HUDEP-2 (cell line): ENCODE data around the gene GABRB3.

ENCODE experiments used
- DNase-seq, 76 experiments: peaks; one replicate each; lab custom pipeline; 2025; ENCODE audit not compliant: unreplicated experiment in 76 of 76; lab: John Stamatoyannopoulos, UW

The GABRB3 gene

DNA sequence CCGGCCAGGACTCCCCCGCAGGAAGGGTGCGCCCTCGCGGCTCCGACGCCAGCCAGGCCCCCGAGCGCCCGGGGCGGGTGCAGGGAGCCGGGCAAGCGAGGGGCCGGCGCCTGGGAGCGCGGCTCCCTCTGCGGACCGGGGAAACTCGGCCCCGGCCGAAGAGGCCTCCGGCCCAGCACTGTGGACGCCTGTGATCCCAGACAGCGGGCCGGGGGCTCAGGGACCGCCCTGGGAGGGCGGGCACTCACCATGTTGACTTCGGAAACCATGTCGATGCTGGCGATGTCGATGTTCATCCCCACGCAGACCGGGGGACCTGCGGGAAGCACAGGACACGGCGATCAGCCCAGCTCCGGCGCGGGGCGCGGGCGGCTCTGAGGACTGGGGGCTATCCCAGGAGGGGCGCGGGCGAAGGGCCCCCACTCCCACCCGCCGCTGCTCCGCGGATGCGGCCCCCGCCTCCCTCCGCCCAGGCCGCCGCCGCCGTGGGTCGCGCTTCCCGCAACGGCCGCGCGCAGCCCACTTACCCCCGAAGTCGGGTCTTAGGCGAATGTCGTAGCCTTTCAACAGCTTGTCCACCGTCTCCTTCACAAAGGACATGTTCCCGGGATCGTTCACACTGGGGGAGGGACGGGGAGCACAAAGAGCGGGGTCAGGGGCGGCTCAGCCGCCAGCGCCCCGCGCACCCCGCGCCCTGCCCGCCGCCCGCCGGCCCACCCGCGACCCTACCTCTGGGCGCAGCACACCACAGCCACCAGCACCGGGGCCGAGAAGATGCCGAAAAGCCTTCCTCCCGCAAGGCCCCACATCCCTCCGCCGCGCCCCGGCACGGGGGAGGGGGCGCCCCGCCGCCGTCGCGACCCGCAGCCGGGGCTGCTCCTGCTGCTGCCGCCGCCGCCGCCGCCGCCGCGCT lies at the start of gene GABRB3:
Gene GABRB3, minus strand, starts transcription at position 913 of the 913 bp plus-strand sequence.
- DNase-seq = no peak

GRCh38 chr15:26807517-26808427 lies 34.9 kb upstream of the GABRB3 start:
- no peak for DNase-seq

GRCh38 chr15:26806574-26806973 lies 33.7 kb upstream of the GABRB3 start:
- DNase-seq = no peak

- DNase-seq = no peak
Measured at GRCh38 chr15:26806151-26806550, 33.3 kb upstream of the GABRB3 start.

GRCh38 chr15:26805470-26805869 lies 32.6 kb upstream of the GABRB3 start:
- no peak for DNase-seq

DNA sequence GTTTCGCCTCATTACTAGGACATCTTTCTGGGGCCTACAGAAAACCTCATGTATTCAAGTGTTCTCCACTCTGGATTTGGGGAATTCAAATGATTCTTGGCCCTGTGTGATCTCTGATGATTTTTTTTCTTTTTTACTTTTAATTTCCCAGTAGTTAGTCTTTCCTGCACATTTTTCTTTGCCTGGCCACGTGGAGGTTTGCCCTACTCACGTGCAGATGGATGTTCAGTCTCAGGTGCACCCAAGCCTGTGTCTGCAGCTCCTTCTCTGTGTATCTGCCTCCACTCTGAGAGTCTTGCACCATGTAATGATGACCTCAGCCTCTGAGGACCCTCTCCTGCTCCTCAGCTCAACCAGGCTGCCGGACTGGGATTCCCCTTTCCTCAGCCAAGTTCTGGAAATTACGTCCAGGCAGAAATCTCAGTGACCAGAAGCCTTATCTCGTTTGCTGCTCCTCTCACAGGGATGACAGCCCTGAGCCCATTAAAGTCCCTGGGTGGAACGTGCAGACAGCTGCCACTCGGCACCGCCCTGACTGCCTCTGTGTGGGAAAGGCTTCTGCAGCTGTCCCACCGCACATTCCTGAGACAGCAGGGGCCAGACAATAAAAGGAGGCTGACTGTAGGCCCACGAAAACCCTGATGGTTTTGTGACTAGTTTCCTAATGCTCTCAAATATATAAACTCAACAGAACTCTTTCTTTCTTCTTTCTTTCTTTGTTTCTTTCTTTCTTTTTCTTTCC lies 31.4 kb upstream of the GABRB3 start:
- no peak for DNase-seq

GRCh38 chr15:26790118-26790517 lies 17.3 kb upstream of the GABRB3 start:
- DNase-seq = peak in 2 of 76 experiments; percentile 5 to 13

- DNase-seq = no peak
Measured at GRCh38 chr15:26781816-26782215, 8.9 kb upstream of the GABRB3 start.

- no peak for DNase-seq
Measured at GRCh38 chr15:26773917-26774316, 1.1 kb upstream of the GABRB3 start.

GRCh38 chr15:26773067-26773877 lies 406 bp upstream of the GABRB3 start:
- DNase-seq = peak in 25 of 76 experiments; percentile 1 to 54 (median 23)

DNA sequence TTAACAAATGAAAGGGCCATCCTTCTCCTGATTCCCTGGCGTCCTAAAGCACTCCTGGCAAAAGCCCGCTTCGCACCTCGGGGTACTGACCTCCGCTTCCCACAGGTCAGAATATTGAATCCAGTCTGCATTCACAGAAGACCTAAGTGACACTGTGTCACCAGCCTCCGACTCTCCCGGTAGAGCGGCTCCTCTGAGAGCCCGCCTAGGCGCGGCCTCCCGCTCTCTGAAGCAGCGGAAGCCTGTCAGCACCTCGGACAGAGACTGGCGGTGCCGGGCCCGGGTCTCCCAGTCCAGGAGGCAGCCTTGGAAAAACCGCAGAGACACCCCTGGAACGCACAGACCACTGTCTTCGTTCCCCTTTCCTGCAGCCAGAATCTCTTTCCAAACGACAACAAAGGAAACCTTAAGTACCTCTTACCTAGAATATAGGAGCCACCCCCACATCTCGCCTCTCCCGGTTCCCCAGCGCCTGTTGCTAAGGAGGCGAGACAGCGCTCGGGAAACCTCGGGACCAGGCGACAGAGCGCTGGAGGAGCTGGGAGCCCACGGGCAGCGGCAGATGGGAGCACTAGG lies 1.2 kb downstream of the GABRB3 start:
- peak in 6 of 76 experiments; percentile 0 to 27 (median 2) for DNase-seq

DNA sequence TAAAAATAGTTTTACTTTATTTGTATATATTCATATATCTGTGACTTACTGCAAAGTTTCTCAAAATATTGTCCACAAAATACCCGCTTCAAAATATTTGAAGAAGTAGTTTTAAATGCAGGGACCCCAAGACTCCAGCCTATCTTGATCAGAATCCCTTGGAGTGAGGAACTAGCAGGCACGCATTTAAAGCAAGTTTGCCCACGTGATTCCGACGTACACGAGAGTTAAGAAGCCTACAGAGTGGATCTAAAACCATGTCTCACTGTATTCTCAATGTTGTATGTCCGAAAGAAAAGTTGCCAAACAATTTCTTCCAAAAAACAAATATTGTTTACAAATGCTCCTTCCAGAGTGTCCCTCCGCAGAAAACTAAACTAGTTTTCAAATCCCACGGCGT lies 1.7 kb downstream of the GABRB3 start:
- DNase-seq = no peak

- no peak for DNase-seq
Measured at GRCh38 chr15:26767169-26767670, 5.6 kb downstream of the GABRB3 start.

DNA sequence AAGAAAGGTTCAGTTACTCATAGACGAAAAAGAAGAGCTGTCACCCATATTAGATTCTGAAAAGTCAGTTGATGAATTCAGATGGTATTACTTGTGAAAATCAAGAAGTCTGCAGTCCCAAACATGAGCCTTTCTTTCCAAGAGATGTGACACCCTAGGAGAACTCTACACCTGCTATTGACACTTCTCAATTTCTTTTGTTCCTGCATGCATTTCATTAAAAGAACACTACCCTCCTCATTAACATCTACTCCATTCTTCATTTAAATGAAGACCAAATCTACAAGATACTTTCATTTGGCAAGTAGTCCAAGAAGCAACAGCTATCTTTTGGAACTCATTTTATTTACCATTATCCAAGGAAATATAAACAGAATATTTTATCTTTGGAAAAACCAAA lies 6.6 kb downstream of the GABRB3 start:
- no peak for DNase-seq

DNA sequence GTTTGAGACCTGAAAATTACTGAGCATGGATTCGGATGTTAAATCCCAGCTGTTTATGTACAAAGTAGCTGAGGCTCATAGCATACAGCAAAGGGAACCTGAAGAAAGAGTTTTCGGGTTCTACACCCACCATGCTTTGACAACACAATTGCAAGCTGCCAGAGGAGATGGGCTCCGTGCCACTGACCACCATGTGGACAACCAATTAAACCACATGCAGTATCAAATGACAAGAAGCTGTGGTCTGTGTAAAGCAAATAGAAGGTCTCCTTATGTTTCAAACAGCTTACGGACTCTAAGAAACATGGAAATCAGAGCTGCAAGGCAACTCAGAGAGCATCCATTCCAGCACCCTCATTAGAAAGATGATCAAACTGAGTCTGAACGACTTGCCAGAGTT lies 12.9 kb downstream of the GABRB3 start:
- DNase-seq = no peak

- DNase-seq = no peak
Measured at GRCh38 chr15:26758079-26758478, 14.8 kb downstream of the GABRB3 start.

DNA sequence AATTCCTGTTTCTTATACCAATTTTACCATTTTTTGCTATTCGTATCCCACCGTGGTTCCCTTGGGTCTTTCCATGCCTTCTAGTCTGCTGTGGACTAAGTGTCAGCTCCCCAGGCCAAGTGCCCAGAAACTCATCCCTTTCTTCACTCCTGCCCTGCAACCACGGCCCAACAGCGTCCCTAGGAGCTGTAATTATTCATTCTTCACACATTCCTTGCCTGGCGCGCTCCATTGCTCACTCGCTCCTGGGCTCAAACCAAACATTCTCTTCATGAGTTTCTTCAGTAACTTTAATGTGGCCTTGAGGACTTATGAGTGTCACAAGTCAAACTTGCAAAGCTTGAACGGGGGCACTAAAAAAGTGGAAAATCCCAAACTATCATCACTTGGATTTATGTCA lies 15.7 kb downstream of the GABRB3 start:
- DNase-seq = no peak

DNA sequence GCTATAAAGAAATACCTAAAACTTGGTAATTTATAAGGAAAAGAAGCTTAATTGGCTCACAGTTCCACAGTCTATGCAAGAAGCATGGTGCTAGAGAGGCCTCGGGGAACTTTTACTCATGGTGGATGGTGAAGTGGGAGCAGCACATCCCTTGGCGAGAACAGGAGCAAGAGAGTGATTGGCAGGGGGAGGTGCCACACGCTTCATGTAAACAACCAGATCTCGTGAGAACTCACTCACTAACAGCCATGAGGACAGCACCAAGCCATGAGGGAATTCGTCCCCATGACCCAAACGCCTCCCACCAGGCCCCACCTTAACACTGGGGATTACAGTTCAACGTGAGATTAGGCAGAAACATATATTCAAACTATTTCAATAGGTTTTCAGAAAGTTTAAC lies 28.0 kb downstream of the GABRB3 start:
- no peak for DNase-seq

DNA sequence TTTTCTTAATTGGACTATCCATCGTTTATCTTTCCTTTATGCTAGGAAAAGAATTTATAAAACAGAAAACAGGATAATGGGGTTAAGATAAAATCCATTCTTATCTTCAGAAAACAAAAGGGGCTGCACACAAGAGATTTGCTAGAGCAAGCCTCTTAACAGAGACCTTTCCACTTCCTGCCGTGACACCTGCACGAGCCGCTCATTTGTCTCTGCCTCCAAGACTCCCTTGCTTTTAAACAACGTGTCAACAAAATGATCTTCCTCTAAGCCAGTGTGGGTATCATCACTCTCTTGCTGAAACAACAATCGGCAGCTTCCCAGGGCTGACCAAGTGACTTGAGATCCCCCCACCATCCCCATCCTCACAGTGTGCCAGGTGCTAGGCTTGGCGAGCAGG lies 33.1 kb downstream of the GABRB3 start:
- DNase-seq = no peak
